Activated CD4-positive, alpha-beta T cell treated with anti-CD3 and anti-CD28 coated beads for 36 hours (primary cell): ENCODE data around the gene EXOC3L2. TPM values are rescaled to one million over a fixed set of nuclear protein-coding genes. Genes with fewer than 3 reads are reported as not detected.

ENCODE experiments used
- ATAC-seq: fragments of 200-7000 bp; cut with Tn5 transposase; one replicate; pipeline ENCODE4 v1.10.0; 2021; ENCODE audit warnings: mild to moderate bottlenecking, moderate library complexity
- CTCF ChIA-PET: fragments of 350-600 bp; sonication (Branson Sonifier 250); formaldehyde crosslinking; loops from one replicate; lab custom pipeline; 2021; ENCODE audit warnings: antibody characterized with exemption; lab: Charles Lee
- POLR2A ChIA-PET: fragments of 350-600 bp; sonication (Branson Sonifier 250); formaldehyde crosslinking; loops from one replicate; lab custom pipeline; 2021; ENCODE audit warnings: antibody characterized with exemption, inconsistent platforms; lab: Charles Lee
- DNase-seq: peaks from one replicate; pipeline ENCODE4 v3.0.0-alpha.2; 2020
- H3K27ac Mint-ChIP-seq: one replicate; pipeline ENCODE4 v1.8.0; 2021; ENCODE audit warnings: mixed read lengths
- H3K27me3 Mint-ChIP-seq: one replicate; pipeline ENCODE4 v1.8.0; 2021; ENCODE audit warnings: mixed read lengths
- H3K36me3 Mint-ChIP-seq: one replicate; pipeline ENCODE4 v1.8.0; 2021; ENCODE audit warnings: low read depth, mixed read lengths
- H3K4me1 Mint-ChIP-seq: one replicate; pipeline ENCODE4 v1.8.0; 2021; ENCODE audit warnings: mixed read lengths
- H3K4me3 Mint-ChIP-seq: one replicate; pipeline ENCODE4 v1.8.0; 2021; ENCODE audit warnings: mild to moderate bottlenecking, moderate library complexity, mixed read lengths
- H3K9me3 Mint-ChIP-seq: one replicate; pipeline ENCODE4 v1.8.0; 2021; ENCODE audit warnings: low read depth, mixed read lengths
- intact Hi-C, 2 experiments: fragments of 100-400 bp; cut with DNase I in 1 of 2; cut with micrococcal nuclease in 1 of 2; formaldehyde crosslinking; loops; one replicate each; pipeline versions ENCODE4 v1.14.2 to v1.15.1; 2022 to 2024; cut with DNase I, micrococcal nuclease
- total RNA-seq, 2 experiments: library from RNA; stranded (reverse); gene quantifications; one replicate each; pipeline ENCODE4 v1.2.3, GENCODE V29; 2021

EXOC3L2 gene
- total RNA-seq, 2 experiments from 2014 or later: not detected

DNA sequence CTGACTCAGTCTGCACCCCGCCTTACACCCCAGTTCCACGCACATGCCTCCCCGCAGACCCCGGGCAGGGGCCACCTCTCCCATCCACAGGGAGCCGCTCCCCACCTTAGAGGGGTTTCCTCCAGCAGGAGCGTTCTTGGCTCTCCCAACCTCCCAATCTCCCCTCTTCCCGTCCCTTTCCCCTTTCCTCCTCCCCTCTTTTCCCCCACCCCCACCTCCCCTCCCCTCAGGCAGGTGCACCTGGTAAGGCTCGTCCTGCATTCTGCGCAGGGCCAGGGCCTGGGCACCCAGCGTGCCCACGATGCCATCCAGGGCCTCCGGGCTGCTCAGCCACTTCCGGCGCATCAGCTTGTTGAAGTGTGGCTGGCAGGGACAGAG is 27.3 kb downstream of the EXOC3L2 start:
- ChIA-PET POLR2A (no interaction called here), CTCF (interaction anchor here (1.2 kb wide), 1 partner anchor 17 kb away, joined by 3 read pairs; no protein-coding TSS in a partner anchor)
- DNase-seq (no peak), ATAC-seq (no peak)
- no peaks in the 10 kb centered on the region for H3K36me3 Mint-ChIP-seq
- no peak overlapping the region for H3K4me3 Mint-ChIP-seq
- H3K9me3 Mint-ChIP-seq: no peaks in the 10 kb centered on the region
- no peak overlapping the region for H3K27ac Mint-ChIP-seq
- intact Hi-C loops: no loop called here
- H3K4me1 Mint-ChIP-seq: peaks cover 2% of the 10 kb centered on the region
- H3K27me3 Mint-ChIP-seq: peaks cover 37% of the 10 kb centered on the region

DNA sequence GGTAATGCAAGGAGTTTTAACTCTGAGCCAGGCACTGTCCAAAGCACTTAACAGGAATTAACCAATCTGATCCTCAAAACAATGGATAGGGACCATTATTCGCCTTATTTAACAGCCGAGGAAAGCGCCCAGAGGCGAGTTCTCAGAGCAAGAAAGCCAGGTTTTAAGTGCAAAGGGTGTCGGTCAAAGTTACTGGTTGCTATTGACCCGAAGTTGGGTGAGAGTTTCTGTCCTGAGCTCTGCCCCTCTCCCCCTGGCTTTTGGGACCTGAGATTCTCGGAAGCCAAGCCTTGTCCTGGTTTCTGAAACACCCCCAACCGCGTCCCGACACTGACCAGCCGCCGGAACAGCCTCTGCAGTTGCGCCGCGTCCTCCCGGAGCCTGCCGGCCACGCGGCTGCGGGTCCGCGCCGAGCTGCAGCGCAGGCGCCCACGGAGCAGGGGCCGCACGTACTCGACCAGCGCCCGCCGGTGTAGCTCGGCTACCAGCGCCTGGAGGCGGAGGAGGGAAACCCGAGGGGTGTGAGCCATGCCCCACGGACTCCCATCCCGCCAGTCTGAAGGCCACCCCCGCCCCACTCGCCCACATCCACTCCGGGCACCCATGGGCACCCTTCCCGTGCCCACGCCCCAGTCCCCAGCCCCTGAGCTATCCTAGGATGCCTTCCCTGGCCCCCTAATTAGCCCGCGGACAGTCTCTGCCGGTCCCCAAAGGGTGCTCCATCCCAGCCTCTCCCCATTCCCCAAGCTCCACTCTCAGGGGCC is 27.8 kb downstream of the EXOC3L2 start:
- Mint-ChIP-seq H3K27ac (no peak overlapping the region), H3K27me3 (peaks cover 32% of the 10 kb centered on the region), H3K4me3 (no peak overlapping the region), H3K4me1 (peaks cover 2% of the 10 kb centered on the region), H3K9me3 (no peaks in the 10 kb centered on the region), H3K36me3 (no peaks in the 10 kb centered on the region)
- ATAC-seq (no peak), DNase-seq (no peak)
- ChIA-PET POLR2A (no interaction called here), CTCF (interaction anchor here (1.2 kb wide), 1 partner anchor 17 kb away, joined by 3 read pairs; no protein-coding TSS in a partner anchor)
- intact Hi-C loops: no loop called here

DNA sequence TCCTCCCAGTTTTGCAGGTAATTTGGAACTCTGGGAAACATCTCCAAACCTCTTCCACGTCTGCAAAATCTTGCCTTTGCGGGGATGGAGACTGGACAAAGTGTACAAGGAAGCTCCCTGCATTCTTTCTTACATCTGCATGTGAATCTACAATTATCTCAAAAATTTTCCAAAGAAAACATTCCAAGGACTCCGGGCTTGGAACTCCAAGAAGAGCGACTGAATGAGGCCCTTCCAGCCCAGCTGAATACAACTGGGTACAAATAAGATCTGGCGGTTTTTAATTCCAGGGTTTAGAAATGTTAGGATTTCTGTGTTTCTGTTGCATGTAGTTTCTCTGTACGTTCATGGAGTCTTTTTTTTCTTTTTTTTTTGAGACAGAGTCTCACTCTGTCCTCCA is 28.5 kb downstream of the EXOC3L2 start:
- Mint-ChIP-seq H3K4me1 (peaks cover 2% of the 10 kb centered on the region), H3K27ac (no peak overlapping the region), H3K9me3 (no peaks in the 10 kb centered on the region), H3K4me3 (no peak overlapping the region), H3K36me3 (no peaks in the 10 kb centered on the region), H3K27me3 (peaks cover 32% of the 10 kb centered on the region)
- DNase-seq (no peak), ATAC-seq (no peak)
- ChIA-PET POLR2A (no interaction called here), CTCF (no interaction called here)
- intact Hi-C loops: no loop called here

DNA sequence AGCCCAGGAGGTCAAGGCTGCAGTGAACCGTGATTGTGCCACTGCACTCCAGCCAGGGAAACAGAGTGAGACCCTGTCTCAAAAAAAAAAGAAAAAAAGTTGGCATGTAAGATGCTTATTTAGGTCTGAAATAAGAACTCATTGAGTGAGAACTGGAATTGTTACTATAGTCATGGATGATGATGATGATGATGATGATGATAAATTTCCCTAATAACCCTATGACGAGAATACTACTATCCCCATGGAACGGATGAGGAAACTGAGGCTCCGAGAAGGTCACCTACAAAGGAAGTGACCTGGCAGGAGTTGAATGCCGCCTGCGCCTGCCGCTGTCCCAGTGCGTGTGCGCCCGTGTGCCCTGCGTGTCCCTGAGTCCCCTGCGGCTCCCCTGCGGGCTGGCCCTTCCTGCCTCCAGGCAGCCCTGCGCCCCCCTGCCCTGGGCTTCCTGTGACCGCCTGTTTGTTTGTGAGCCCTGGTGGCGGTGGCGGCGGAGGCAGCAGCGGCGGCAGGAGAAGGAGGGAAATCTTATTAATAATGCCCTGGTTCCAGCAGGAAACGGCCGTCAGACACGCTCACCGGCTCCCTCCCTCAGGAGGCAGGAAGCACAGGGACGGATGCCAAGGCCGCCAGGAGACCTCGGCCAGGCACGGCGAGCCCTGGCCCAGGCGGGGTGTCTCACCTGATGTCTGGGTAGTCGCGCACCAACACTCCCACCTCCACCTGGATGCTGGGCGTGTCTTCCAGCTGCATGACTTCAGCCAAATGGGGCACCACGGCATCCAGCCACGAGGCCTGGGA is 29.6 kb downstream of the EXOC3L2 start:
- intact Hi-C loops: no loop called here
- Mint-ChIP-seq H3K9me3 (no peaks in the 10 kb centered on the region), H3K36me3 (no peaks in the 10 kb centered on the region), H3K27ac (no peak overlapping the region), H3K27me3 (peaks cover 36% of the 10 kb centered on the region), H3K4me1 (peaks cover 2% of the 10 kb centered on the region), H3K4me3 (no peak overlapping the region)
- ATAC-seq (no peak), DNase-seq (no peak)
- ChIA-PET POLR2A (no interaction called here), CTCF (no interaction called here)

DNA sequence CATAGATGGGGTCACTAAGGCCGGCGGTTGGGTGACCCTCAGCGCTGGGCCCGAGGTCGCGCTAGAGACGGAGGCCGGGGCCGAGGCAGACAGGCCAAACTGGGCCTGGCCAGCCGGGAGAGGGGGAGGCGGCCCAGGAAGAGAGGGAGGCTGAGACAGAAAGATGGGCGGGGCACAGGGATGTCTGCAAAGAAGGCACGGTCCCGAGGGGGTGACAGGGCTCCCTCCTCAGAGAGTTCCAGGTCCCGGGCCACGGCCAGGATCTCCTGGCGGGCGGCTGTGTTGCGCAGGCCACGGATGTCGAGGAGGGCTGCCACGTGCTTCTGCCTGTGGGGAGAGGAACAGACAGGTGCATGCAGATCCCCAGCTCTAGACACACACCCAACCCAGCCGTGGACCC is 32.2 kb downstream of the EXOC3L2 start:
- Mint-ChIP-seq H3K36me3 (no peaks in the 10 kb centered on the region), H3K4me1 (peaks cover 3% of the 10 kb centered on the region), H3K4me3 (no peak overlapping the region), H3K27me3 (peaks cover 26% of the 10 kb centered on the region), H3K9me3 (no peaks in the 10 kb centered on the region), H3K27ac (no peak overlapping the region)
- ChIA-PET POLR2A (no interaction called here), CTCF (interaction anchor here (0.6 to 0.7 kb wide), 2 partner anchors 168 to 522 kb away, joined by 3 read pairs; no protein-coding TSS in a partner anchor)
- no peak for DNase-seq
- no peak for ATAC-seq
- intact Hi-C loops: no loop called here

DNA sequence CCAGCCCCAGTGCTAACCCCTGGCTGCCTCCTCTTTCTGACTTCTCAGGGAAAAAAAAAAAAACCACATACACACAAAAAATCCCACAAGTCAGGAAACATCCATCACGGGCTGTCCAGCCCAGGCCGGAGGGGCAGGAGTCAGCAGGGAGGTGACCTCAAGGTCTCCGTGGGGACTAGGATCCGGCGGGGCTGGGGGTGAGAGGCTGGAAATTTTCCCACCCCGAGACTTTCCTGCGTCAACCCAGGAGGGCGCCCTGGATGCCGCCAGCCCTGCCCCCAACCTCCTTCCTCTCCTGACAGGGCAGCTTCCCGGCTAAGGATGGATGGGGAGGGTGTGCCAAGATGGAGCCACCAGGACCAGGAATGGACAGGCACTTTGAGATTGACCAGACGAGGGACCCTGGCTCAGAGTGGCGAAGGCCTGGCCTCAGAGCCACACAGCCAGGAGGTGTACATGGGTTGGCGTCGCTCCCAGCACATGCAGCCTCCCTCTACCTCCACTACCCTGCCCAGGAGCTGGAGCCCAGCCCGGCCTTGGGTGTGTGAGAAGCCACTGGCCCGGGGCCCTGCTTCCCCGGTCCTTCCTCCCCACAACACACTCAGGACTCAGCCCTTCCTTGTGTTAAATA is 33.3 kb downstream of the EXOC3L2 start:
- no peak for ATAC-seq
- CTCF ChIA-PET: no interaction called here

DNA sequence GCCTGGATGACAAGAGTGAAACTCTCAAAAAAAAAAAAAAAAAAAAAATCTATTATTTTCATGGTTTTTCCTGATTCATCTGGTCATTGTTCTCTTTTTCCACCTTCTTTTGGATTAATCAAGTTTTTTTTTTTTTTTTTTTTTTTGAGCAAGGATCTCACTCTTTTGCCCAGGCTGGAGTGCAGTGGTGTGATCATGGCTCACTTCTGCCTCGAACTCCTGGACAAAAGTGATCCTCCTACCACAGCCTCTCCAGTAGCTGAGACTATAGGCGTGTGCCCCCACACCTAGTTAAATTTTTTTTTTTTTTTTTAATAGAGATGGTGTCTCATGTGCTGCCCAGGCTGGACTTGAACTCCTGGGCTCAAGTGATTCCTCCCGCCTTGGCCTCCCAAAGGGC is 38.9 kb downstream of the EXOC3L2 start:
- H3K27ac Mint-ChIP-seq: no peak overlapping the region
- ATAC-seq (no peak), DNase-seq (no peak)
- H3K27me3 Mint-ChIP-seq: peaks cover 4% of the 10 kb centered on the region
- H3K36me3 Mint-ChIP-seq: no peaks in the 10 kb centered on the region
- intact Hi-C loops: no loop called here
- no peaks in the 10 kb centered on the region for H3K9me3 Mint-ChIP-seq
- ChIA-PET POLR2A (interaction anchor here (0.6 kb wide), 1 partner anchor 519 kb away, joined by 4 read pairs; no protein-coding TSS in a partner anchor), CTCF (interaction anchor here (0.6 to 0.7 kb wide), 2 partner anchors 95 to 278 kb away, joined by 3 read pairs; no protein-coding TSS in a partner anchor)
- H3K4me1 Mint-ChIP-seq: peaks cover 2% of the 10 kb centered on the region
- no peak overlapping the region for H3K4me3 Mint-ChIP-seq

More for the DNA sequence above, 33.3 kb downstream of the EXOC3L2 start:
- Mint-ChIP-seq H3K4me3 (no peak overlapping the region), H3K36me3 (no peaks in the 10 kb centered on the region), H3K27ac (no peak overlapping the region), H3K4me1 (peaks cover 3% of the 10 kb centered on the region), H3K27me3 (peaks cover 21% of the 10 kb centered on the region), H3K9me3 (no peaks in the 10 kb centered on the region)
- intact Hi-C loops: no loop called here
- POLR2A ChIA-PET: no interaction called here
- DNase-seq: no peak

DNA sequence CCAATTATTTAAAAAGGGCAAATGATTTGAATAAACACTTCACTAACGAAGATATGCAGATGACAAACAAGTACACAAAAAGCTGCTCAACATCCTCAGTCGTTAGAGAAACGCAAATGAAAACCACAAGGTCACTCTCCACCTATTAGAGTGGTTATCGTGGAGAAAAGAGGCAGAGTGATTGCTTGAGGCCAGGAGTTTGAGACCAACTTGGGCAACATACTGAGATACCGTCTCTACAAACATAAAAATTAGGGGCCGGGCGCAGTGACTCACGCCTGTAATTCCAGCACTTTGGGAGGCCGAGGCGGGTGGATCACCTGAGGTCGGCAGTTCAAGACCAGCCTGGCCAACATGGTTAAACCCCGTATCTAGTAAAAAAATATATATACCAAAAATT is 39.4 kb downstream of the EXOC3L2 start:
- Mint-ChIP-seq H3K27ac (no peak overlapping the region), H3K9me3 (no peaks in the 10 kb centered on the region), H3K27me3 (no peaks in the 10 kb centered on the region), H3K4me3 (no peak overlapping the region), H3K4me1 (peaks cover 2% of the 10 kb centered on the region), H3K36me3 (no peaks in the 10 kb centered on the region)
- ChIA-PET CTCF (interaction anchor here (0.7 kb wide), 1 partner anchor 96 kb away, joined by 3 read pairs; no protein-coding TSS in a partner anchor), POLR2A (interaction anchor here (0.6 kb wide), 1 partner anchor 519 kb away, joined by 4 read pairs; no protein-coding TSS in a partner anchor)
- DNase-seq (no peak), ATAC-seq (no peak)
- intact Hi-C loops: no loop called here

DNA sequence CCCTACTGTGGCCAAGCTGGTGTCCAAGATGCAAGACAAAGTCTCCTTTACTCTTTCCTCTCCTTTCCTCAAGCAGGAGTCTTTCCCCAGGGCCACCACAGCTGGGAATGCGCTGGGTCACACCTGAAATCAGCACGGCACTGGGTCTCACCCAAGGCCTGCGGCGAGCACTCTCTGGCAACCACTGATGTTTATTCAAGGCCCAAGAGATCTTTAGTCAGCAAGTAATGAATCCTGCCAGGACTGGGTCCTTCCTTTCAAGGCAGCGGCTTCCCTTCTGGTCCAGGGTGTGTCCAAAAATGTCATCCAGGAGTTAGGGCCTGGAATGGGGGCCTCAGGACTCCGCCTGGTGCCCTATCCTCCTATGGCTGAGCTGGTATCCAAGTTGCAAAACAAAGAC is 42.6 kb downstream of the EXOC3L2 start:
- intact Hi-C loops: no loop called here
- no peaks in the 10 kb centered on the region for H3K27me3 Mint-ChIP-seq
- ATAC-seq (no peak), DNase-seq (no peak)
- ChIA-PET POLR2A (no interaction called here), CTCF (no interaction called here)
- H3K9me3 Mint-ChIP-seq: no peaks in the 10 kb centered on the region
- H3K36me3 Mint-ChIP-seq: no peaks in the 10 kb centered on the region
- no peak overlapping the region for H3K27ac Mint-ChIP-seq
- H3K4me3 Mint-ChIP-seq: no peak overlapping the region
- no peaks in the 10 kb centered on the region for H3K4me1 Mint-ChIP-seq

DNA sequence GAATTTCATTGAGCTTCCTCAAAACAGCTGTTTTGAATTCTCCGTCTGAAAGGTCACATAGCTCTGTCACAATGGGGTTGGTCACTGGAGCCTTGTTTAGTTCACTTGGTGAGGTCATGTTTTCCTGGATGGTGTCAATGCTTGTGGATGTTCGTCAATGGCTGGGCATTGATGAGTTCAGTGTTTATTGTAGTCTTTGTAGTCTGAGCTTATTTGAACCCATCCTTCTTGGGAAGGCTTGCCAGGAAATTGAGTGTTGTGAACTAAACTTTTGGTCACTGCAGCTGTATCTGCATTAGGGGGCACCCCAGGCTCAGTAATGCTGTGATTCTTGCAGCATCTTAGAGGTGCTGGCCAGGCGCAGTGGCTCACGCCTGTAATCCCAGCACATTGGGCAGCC is 44.6 kb downstream of the EXOC3L2 start:
- H3K9me3 Mint-ChIP-seq: no peaks in the 10 kb centered on the region
- DNase-seq (no peak), ATAC-seq (no peak)
- H3K36me3 Mint-ChIP-seq: no peaks in the 10 kb centered on the region
- ChIA-PET POLR2A (no interaction called here), CTCF (interaction anchor here (0.6 to 1.1 kb wide), 4 partner anchors 17 to 687 kb away, joined by 3 to 5 read pairs (median 3); no protein-coding TSS in a partner anchor)
- intact Hi-C loops: no loop called here
- H3K27me3 Mint-ChIP-seq: no peaks in the 10 kb centered on the region
- no peak overlapping the region for H3K27ac Mint-ChIP-seq
- H3K4me1 Mint-ChIP-seq: no peaks in the 10 kb centered on the region
- H3K4me3 Mint-ChIP-seq: no peak overlapping the region

DNA sequence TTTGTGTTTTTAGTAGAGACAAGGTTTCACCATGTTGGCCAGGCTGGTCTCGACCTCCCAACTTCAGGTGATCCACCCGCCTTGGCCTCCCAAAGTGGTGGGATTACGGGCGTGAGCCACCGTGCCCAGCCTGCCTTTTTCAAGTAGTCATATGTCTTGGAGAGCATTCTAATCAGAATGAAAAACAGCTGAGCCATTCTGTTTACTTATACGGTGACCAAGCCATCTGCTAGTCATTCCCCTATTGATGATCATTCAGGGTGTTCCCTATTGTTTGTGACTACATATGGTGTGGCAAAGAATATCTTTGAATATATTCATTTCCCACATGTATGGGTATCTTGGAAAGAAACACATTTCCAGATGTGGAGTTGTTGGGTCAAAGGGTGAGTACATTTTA is 49.4 kb downstream of the EXOC3L2 start:
- ATAC-seq: no peak
- Mint-ChIP-seq H3K4me1 (no peaks in the 10 kb centered on the region), H3K36me3 (no peaks in the 10 kb centered on the region), H3K27ac (no peak overlapping the region), H3K4me3 (no peak overlapping the region), H3K27me3 (no peaks in the 10 kb centered on the region), H3K9me3 (no peaks in the 10 kb centered on the region)
- DNase-seq: no peak
- ChIA-PET CTCF (no interaction called here), POLR2A (no interaction called here)
- intact Hi-C loops: no loop called here
